GM19463 (cell line): ENCODE measurements around the gene HCN4.

ENCODE experiments used
- ATAC-seq: cut with Tn5 transposase; IDR thresholded peaks from one replicate; pipeline ENCODE4 v1.9.1; 2021; ENCODE audit warnings: mild to moderate bottlenecking, moderate library complexity; ENCODE audit not compliant: unreplicated experiment

Gene HCN4

DNA sequence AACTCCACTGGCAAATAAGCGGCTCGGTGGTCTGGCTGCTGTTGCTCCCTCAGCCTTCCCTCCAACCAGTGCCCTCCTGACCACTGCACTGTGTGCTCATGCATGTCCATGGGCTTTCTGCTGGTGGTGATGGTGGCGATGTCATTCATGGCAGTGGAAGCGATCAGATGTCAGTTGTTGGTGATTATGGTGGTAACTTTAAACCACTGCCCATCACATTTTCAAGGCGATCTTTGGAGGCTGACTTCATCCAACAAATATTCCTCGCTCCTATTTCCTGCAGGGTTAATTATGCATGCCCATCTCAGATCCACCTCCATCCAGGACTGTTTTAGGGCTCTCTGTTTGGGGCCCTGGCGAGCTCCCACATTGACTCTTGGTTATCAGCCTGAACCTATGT, 13.4 kb upstream of the HCN4 start:
- no peak for ATAC-seq

DNA sequence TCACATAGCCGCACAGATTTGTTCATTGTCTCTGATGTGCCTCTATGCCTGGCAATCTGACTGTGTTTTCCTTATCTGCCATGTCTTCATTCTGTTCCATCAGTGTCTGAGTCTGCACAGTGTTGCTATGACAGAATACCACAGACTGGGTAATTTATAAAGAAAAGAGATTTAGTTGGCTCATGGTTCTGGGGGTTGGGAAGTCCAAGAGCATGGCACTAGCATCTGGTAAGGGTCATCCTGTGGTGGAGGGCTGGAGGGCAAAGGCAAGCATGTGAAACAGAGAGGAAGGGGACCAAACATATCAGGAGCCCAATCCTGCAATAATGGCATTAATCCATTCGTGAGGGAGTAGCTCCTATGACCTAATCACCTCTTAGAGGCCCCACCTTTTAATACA, 11.9 kb upstream of the HCN4 start:
- no peak for ATAC-seq

DNA sequence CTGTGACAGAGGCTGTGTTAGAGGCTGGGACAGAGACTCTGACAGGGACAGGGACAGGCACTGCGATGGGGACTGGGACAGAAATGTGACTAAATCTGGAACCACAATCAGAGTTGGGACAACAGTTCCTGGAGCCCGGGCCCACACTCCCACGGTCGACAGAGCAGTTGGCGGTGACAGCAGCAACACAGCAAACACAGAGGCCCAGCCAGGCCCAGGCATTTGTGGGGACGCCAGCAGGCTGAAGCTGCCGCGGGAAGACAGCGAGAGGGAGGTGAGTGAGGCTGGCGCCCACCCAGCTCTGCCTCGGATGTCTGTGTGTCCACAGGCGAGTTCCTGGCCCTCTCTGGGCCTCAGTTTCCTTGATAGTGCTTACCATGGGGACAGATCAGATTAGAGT, 9.3 kb upstream of the HCN4 start:
- ATAC-seq, result no peak

DNA sequence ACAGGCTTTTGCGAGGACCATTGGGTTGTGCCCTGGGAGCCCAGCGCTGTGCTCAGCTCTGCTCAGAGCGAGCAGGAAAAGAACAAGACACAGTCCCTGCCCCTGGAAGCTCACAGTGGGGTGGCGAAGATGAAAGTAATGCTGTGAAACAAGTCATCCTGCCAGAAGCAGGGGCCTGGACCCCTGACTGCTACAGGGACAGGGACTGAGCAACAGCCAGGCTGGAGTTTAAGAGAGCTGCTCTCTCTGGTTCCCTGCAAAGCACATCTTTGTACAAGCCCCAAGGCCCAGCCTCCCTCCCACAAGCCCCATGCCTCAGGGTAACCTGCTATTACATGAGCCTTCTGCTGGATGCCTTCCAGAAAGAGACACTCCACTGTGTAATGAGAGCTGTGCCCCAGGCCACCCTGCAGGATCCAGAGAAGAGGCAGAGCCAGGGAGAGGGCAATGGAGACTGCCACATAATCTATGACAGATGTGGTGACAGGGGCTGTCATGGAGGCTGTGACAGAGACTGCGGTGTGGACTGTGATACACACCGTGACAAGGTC, 7.1 kb upstream of the HCN4 start:
- no peak for ATAC-seq

DNA sequence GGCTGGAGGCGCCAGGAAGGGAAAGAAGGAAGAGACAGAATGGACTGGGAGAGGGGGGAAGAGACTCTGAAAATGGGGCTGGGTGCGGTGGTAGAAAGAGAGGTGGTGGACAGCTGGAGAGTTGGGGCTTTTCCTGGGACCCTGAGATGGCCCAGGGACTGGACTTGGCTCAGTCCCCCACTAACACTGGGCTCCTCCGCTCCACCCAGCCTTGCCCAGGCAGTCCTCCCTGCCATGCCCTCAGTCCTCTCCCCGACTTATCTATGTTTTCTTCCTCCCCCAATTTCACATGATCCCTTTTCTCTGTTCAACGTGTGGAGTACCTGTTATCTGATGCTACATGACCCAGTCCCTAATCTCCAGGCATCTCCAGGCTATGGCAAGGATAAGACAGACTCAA, 6.3 kb upstream of the HCN4 start:
- no peak for ATAC-seq

DNA sequence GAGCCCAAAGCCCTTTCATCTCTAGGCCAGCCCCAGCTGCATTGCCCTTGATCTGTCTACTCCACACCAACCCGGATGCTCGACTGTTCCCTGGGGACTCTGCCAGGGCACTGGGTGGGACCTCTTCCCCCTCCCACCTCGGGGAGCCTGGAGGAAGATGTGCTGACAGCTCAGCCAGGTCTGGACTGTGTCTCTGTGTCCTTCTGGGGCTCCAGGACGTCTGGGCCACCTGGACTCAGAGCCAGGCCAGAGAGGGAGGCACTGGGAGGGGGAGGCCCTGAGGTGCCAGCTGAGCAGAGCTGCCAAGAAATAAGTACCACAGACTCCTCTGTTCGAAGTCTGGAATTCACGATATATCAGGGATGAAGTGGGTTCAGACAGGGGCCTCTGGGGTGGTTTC, 5.8 kb upstream of the HCN4 start:
- ATAC-seq, result no peak

DNA sequence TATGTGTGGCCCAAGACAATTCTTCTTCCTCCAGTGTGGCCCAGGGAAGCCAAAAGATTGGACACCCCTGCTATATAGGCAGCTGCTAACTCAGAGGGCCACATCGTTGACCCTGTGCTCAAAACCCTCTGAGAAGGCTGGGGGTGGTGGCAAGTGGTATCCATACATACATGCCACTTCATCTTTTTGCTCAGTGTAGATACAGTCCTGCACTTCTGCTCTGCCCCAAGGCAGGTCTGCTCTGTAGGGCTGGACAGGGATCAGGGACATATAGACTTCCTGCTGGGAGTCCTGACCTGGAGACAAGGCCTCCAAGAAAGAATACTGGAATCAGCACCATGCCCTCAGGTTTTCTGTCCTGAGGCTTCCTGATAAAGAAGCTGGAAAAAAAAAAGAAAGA, 4.5 kb upstream of the HCN4 start:
- no peak for ATAC-seq

DNA sequence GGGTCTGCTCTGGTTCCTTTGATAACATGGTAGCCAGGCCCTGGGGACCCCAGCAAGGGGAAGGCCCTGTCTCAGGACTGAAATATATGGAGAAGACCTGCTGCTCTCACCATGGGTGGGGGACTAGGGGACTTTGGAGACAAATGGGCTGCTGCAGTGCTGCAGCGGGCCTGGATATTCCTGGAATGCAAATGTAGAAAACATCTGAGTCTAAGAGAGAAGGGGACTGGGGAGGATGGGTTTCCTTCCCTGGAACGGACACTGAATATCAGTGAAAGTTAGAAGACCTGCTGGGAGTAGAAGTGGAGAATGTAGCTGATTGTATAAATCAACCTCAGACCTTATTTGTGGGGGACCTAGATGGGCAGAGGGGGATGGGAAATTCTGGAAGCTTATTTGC, 3.1 kb upstream of the HCN4 start:
- no peak for ATAC-seq

DNA sequence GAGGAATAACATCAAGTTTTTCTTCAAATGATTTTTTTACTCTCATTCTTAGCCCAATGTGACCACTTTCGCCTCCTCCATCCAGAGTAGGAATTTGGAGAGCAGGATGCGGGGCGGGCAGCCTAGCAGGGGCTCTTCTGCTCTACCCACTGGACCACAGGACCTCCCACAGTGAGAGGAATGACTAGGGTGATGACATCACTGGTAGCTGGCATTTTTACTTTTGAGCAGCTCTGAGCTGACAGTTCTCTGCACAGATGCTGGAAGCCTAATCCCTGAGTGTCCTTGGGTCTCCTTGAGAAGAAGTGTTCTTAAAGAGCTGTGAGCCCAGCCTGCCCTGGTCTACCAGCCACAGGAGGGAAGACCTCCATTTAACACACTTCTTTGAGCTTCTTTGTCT, 1.4 kb upstream of the HCN4 start:
- no peak for ATAC-seq

DNA sequence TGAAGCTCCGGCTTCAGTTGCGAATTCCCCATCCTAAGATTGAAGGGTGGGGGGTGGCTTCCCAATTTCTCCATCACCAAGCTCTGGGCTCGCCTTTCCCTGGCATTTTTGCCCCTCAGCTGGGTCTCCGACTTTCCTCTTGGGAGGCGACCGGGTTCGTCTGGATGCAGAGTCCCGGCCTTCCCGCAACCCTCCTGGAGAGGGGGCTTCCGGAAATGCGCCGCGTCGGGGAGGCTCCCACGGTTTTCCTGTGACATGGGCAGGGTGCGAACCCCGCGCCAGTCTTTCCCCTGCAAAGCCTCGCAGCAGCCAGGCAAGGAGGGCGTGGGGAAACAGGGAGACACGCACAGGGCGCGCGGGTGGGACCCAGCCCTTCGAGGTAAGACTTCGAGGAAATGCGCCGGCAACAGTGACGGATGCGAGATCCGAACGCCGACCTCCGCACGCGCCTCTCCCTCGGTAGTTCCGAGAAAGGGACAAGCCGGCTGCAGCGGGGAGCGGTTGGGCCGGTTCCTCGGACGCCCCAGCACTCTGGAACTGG, 466 bp upstream of the HCN4 start:
- ATAC-seq, result no peak

DNA sequence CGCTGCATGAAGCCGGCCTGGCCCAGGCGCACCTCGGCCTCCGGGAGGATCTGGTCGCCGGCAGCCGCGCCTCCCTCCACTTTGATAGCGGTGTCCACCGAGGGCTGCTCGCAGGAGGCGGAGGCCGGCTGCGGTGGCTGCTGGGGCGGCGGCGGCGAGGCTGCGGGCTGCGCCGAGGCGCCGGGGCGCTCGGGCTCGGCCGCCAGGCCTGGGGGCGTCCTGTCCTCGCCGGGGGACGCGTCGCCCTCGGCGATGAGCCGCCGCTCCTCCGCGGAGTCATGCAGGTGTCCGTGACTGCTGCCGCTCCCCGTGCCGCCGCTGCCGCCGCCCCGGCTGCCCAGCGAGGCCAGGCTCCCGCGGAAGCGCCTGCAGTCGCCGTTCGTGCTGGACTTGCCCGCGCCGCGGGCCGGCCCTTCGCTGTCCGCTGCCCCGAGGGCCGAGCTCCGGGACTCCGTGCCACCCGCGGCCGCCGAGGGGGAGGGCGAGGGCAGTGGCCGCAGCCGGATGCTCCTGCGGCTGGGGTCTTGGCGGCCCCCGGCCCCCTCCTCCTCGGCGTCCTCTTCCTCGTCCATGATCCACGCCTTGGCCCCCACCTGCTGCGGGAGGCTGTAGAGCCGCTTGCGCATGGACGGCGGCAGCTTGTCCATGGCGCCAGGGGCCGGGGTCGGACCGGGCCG, 996 bp downstream of the HCN4 start:
- ATAC-seq, result no peak

DNA sequence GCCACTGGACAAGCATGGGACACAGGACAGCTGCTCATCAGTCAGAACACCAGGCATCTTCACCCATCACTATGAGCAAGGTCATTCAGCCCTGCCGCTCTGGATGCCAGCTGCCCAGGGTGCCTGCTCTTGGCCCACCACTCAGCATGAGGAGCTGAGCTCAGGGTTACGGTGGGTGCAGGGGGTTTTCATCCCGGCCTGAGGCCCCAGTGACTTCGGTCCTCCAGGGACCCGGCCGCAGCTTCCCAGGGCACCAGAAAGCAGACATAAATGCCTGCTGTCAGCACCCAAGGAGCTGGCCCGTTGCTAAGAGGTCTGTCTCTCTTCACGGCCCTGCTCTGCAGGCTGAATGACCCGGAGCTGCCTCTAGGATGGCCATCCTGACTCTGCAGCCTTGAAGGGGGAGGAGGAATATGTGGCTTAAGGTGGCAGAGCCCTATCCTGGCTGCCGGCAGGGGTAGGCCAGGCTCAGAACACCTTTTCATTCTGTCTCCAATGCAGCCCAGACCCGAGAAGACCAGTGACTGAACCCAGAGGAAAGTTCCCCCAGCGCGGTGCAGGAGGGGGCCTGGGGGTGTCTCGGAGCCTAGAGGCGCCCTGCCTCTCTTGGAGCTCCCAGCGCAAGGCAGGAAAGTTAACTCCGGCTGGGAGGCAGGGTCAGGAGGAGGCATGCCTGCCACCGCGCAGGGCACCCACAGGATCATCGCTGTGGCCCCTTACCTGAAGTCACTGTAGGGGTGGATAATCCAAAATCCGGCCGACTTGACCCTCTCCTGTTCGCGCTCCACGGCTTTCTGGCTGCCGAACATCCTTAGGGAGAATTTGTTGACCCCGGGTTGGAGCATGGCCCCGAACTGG, 1.8 kb downstream of the HCN4 start:
- ATAC-seq, result no peak

DNA sequence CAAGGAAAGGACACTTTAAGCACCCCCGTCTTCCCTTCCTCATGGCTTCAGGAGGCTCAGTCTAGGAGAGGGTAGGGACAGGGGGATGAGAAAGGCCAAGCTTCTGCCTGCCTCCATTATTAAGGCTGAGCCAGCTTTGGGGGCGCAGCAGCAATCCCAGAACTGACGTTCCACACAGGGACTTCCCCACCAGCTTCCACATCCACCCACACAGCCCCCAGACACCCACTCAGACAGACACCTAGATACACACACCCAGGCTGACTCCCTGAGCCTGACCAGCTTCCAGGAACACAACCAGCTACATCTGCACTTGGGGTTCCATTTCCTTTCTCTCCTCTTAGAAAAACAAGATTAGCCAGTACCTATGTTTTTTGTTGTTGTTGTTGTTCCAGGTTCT, 4.7 kb downstream of the HCN4 start:
- ATAC-seq, result no peak

DNA sequence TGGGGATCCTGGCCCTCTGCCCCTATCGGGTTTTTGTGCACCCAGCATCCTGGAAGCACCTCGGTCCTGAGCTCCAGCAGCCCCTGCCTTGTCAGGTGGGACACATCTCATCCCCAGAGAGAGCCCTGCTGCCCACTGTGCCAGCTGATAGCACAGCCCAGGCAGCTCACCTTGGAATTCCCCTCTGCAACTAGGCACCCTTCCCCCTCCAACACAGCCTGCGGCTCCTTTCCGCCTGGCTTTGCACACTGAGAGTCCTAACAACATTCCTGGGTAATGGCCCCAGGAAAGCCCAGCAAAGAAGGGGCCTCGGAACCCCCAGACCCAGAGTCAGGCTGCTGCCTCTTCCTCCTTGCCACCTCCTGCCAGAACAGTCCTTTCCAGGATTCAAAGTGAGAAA, 5.9 kb downstream of the HCN4 start:
- no peak for ATAC-seq

DNA sequence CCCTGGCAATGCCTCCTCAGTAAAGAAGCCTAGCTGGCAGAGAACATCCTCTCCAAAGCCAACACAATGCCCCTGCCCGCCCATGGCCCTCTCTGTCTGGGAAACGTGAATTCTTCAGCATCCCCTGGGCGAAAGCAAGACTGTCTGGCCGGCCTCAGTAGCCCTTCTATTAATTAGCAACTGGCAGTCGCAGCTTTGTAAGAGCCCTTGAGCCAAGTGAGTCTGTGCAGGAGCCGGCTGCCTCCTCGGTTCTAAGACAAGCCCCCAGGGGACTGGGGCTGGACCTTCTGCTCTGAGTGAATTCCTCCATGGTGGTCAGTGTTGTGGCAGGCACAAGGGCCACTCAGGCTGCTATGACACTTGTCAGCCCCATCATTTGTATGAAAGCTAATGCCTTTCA, 7.4 kb downstream of the HCN4 start:
- ATAC-seq, result no peak

DNA sequence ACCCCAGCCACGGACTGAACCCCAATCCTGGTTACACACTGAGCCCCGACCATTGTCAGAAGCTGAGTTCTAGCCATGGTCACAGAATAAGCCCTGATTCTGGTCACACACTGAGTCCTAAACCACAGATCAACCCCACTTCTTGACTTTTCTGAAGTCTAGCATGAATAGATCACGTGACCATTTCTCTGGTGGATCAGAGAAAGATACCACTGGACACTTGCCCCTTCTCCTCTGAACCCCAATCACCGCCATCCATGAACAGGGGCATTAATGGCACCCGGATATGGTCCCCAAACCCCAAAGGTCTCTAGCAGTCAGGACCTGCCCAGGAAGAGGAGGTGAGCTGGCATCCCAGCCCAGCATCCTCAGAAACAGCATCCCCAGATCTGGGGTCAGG, 9.1 kb downstream of the HCN4 start:
- no peak for ATAC-seq

DNA sequence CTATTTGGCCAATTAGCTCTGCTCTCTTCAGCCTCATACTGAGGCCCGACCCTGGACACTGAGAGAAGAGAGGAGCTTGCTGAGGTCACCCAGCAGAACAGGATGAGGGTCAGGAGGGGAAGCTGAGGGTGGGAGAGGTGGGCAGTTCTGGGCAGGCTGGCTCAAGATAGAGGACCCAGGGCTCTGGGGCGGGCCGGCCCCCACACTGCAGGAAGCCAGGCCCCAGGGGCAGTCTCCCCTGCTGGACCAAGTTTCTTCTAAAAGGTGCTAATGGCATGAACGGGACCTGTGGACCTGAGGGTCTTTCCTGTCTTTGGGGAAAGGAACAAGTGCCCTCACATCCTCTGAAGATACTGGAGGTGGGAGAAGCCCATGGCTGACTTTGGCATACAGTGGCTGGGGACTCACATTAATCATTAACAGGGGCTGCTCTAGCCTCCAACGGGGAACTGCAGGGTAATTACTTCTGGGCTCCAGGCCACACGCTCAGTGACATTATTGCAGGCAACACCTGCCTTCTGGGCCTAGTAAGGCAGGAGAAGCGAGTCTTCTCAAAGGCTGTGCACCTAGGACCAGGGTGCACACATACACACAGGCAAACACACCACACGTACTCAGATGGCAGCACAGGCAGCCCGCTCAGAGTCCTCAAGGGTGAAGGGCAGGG, 10.6 kb downstream of the HCN4 start:
- no peak for ATAC-seq

DNA sequence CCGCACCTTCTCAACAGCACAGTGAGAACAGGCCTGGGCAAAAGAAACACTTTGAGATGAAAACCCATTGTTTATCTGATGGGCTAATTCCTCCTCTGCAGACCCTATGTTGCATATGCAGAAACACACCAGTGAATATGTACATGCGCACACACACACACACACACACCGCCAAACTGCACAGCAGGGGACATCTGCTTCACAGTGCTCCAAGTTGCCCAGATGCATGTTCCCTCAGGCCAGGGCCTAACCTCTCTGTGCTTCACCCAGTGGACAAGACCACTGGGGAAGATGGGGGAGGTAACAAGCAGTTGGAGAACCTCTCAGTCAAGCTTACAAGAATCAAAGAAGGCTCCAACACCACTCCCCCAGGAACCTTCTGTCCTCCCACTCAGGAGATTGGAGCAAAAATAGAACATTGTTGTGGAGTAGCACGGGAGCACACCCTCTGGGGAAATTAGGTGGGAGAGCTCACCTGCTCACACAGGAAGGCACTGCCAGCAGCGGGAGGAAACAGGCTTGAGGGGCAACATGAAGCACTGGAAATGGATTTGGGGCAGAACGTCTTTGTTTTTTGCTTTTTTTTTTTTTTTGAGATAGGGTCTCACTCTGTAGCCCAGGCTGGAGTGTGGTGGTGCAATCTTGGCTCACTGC, 13.0 kb downstream of the HCN4 start:
- ATAC-seq, result no peak

DNA sequence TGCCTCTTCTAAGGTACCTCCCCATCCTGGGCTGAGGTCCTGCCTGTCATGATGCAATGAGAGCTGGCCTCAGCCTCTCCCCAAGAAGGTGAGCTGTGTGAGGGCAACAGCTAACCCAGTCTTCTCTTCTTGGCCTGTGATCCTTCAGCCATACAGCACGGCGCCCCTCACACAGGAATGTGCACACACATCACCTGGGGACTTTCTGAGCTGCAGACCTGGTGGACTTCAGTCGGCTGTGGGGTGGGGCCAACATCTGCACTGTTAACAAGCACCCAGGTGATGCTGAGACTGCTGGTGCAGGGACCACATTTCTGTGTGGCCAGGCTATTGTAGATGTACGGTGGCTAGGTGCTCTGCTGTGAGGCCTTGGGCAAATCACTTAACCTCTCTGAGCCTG, 14.5 kb downstream of the HCN4 start:
- no peak for ATAC-seq

DNA sequence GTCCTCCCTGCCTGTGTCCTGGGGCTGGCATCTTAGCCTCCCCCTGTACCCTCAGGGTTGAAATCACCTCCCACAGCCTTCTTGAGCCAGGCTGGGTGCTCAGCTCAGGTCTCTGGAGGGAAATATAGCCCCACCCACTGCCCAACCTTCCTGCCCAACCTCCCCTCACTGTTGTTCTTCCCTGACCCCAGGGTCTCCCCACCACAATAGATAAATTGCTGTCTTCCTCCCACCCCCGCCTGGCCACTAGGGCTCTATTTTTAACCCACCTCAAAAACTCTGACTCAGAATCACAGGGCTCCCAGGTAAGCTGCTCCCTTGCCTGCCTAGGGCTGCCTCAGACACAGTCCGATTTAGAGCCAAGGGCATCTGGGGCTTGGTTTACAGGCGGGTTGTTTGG, 15.0 kb downstream of the HCN4 start:
- ATAC-seq, result no peak

DNA sequence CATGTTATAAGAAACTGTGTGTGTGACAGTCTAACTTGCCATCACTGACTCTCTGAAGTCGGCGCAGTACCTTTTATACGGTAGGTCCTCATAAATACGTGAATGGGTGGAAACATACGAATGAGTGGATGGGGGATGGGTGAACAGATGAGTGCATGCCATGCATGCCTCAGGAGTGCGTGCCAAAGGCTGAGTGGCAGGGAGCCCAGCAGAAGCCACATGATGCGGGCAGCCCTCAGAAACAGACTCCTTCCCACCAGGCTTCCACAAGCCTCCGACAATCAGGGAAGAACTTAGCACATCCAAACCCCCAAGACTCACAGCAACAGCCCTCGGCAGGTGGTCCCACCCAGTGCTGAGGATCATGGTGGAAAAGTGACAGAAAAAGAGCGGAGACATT, 16.7 kb downstream of the HCN4 start:
- ATAC-seq, result no peak
